SK-N-SH (cell line): ENCODE results near the gene GIGYF1.

Experiments used
- EP300 ChIP-seq, 2 experiments: IDR thresholded peaks; 2 replicates each; pipeline versions ENCODE4 v1.4.0 to v1.6.1; 2012; ENCODE audit warnings: borderline replicate concordance in 1 of 2, low read depth in 1 of 2, low read length in 1 of 2
- EZH2phosphoT487 ChIP-seq: fragments of 200-600 bp; sonication (generic); IDR thresholded peaks from 2 replicates; pipeline ENCODE4 v1.6.1; 2017; ENCODE audit warnings: low read depth, mixed run types, mild to moderate bottlenecking, antibody characterized with exemption, moderate library complexity, borderline replicate concordance
- GABPA ChIP-seq: IDR thresholded peaks from 2 replicates; pipeline ENCODE4 v1.4.0; 2012; ENCODE audit warnings: low read depth, mild to moderate bottlenecking
- MAX ChIP-seq: IDR thresholded peaks from 2 replicates; pipeline ENCODE4 v1.4.0; 2012; ENCODE audit warnings: low read depth
- RAD21 ChIP-seq: IDR thresholded peaks from 2 replicates; pipeline ENCODE4 v1.6.1; 2012; ENCODE audit warnings: mild to moderate bottlenecking, low read length
- RFX5 ChIP-seq: IDR thresholded peaks from 2 replicates; pipeline ENCODE4 v1.6.1; 2012; ENCODE audit warnings: mild to moderate bottlenecking, improper control_type of control experiment, low read length
- SMC3 ChIP-seq: IDR thresholded peaks from 2 replicates; pipeline ENCODE4 v1.6.1; 2012; ENCODE audit warnings: low read depth, low read length, improper control_type of control experiment
- TAF1 ChIP-seq: IDR thresholded peaks from 2 replicates; pipeline ENCODE4 v1.6.1; 2012; ENCODE audit warnings: low read depth, mild to moderate bottlenecking, low read length, moderate library complexity, borderline replicate concordance
- TCF12 ChIP-seq: IDR thresholded peaks from 2 replicates; pipeline ENCODE4 v1.4.0; 2012
- TF ChIP-seq, protein P1 (sequence below): fragments of 200-600 bp; sonication (generic); IDR thresholded peaks from 2 replicates; pipeline ENCODE4 v1.6.1; 2017; ENCODE audit warnings: antibody characterized with exemption, mild to moderate bottlenecking, moderate library complexity
- TF ChIP-seq, protein P2 (sequence below): fragments of 150-350 bp; IDR thresholded peaks from 2 replicates; pipeline ENCODE4 v1.6.1; 2017; ENCODE audit warnings: antibody characterized with exemption, low read length, low read depth, borderline replicate concordance
- TF ChIP-seq, protein P3 (sequence below): IDR thresholded peaks from 2 replicates; pipeline ENCODE4 v1.6.1; 2012; ENCODE audit warnings: mild to moderate bottlenecking, low read depth, low read length, moderate library complexity

DNA sequence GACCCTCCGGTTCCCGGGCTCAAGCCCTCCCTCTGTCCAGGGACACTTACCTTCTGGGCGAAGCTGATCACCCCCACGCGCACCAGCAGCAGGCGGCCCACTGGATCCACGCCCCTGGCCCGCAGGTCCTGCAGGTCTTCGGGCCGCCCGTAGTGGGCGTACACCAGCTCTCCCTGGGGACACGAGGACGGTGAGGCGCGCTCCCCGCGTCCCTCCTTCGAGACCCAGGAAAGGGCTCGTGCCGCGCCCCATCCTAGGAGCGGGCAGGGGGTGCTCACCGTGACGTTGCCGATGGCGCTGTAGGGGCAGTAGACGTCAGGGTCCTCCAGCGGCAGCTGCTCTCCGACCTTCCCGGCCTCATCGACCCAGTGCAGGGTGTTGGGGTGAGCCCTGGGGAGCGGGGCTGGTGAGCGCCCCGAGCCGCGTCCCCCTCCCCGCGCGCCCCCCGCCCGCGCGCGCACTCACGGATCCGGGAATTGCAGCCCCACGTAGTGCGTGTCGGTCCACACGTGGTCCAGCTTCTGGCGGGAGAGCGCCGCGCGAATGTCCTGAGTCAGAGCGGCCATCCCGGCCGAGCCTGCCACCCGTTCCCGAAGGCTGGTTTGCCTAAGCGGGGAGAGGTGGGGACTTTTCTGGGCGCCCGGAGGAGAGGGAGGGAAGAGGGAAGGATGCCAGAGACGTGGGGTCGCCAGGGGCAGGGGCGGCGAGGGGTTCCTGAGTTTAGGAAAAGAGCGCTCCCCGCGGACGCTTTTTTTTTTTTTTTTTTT lies 60.9 kb downstream of the GIGYF1 start:
- TF ChIP-seq EZH2phosphoT487 (no peak), GABPA (no peak), RAD21 (peak; percentile 46), SMC3 (peak; percentile 44), TAF1 (0 out of 2 replicates have a peak, but pooled peaks have one; percentile 14), RFX5 (no peak), EP300 (IDR thresholded peaks at IDR 0.05; ENCODE audit: borderline replicate concordance in 1 of 2, low read depth in 1 of 2, low read length in 1 of 2) (no peak), TCF12 (no peak), MAX (peak; percentile 91)
- TF ChIP-seq, protein P1, sequence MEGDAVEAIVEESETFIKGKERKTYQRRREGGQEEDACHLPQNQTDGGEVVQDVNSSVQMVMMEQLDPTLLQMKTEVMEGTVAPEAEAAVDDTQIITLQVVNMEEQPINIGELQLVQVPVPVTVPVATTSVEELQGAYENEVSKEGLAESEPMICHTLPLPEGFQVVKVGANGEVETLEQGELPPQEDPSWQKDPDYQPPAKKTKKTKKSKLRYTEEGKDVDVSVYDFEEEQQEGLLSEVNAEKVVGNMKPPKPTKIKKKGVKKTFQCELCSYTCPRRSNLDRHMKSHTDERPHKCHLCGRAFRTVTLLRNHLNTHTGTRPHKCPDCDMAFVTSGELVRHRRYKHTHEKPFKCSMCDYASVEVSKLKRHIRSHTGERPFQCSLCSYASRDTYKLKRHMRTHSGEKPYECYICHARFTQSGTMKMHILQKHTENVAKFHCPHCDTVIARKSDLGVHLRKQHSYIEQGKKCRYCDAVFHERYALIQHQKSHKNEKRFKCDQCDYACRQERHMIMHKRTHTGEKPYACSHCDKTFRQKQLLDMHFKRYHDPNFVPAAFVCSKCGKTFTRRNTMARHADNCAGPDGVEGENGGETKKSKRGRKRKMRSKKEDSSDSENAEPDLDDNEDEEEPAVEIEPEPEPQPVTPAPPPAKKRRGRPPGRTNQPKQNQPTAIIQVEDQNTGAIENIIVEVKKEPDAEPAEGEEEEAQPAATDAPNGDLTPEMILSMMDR, result peak; percentile 53
- TF ChIP-seq, protein P2, sequence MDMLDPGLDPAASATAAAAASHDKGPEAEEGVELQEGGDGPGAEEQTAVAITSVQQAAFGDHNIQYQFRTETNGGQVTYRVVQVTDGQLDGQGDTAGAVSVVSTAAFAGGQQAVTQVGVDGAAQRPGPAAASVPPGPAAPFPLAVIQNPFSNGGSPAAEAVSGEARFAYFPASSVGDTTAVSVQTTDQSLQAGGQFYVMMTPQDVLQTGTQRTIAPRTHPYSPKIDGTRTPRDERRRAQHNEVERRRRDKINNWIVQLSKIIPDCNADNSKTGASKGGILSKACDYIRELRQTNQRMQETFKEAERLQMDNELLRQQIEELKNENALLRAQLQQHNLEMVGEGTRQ, result no peak
- TF ChIP-seq, protein P3, sequence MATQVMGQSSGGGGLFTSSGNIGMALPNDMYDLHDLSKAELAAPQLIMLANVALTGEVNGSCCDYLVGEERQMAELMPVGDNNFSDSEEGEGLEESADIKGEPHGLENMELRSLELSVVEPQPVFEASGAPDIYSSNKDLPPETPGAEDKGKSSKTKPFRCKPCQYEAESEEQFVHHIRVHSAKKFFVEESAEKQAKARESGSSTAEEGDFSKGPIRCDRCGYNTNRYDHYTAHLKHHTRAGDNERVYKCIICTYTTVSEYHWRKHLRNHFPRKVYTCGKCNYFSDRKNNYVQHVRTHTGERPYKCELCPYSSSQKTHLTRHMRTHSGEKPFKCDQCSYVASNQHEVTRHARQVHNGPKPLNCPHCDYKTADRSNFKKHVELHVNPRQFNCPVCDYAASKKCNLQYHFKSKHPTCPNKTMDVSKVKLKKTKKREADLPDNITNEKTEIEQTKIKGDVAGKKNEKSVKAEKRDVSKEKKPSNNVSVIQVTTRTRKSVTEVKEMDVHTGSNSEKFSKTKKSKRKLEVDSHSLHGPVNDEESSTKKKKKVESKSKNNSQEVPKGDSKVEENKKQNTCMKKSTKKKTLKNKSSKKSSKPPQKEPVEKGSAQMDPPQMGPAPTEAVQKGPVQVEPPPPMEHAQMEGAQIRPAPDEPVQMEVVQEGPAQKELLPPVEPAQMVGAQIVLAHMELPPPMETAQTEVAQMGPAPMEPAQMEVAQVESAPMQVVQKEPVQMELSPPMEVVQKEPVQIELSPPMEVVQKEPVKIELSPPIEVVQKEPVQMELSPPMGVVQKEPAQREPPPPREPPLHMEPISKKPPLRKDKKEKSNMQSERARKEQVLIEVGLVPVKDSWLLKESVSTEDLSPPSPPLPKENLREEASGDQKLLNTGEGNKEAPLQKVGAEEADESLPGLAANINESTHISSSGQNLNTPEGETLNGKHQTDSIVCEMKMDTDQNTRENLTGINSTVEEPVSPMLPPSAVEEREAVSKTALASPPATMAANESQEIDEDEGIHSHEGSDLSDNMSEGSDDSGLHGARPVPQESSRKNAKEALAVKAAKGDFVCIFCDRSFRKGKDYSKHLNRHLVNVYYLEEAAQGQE, result no peak
